Peyer's patch (tissue), 4 donors: ENCODE measurements around the gene BRK1.

Experiments
- POLR2A ChIP-seq, 2 donors: fragments of 450-650 bp; IDR thresholded peaks; one replicate each; pipeline ENCODE4 v1.5.1; 2017; ENCODE audit warnings: antibody characterized with exemption in 2 of 2, mild to moderate bottlenecking in 2 of 2, moderate library complexity in 2 of 2
- TF ChIP-seq, protein P1 (sequence below), 6 experiments: fragments of 450-650 bp in 4 of 6; fragments of 200-600 bp in 2 of 6; sonication (generic) in 1 of 6; IDR thresholded peaks; one replicate each; pipeline ENCODE4 v1.5.1; 2017 to 2019; ENCODE audit warnings: antibody characterized with exemption in 6 of 6, mild to moderate bottlenecking in 3 of 6, moderate library complexity in 1 of 6

DNA sequence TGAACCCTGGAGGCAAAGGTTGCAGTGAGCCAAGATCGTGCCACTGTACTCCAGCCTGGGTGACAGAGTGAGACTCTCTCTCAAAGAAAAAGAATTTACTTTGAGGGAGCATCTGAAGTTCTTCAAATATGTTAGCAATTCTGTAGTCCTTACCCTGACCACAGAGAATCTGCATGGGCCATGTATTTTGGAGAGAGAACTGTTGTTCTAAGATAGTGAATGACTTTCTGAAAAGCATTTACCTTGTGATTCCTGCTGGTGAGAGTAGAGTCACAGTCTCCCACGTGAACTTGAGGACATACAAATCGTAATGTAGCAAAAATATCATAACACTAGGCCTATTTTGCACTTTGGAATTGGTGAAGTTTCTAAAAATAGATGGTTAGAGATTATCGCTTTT lies 3.9 kb downstream of the BRK1 start:
- TF ChIP-seq, protein P1, sequence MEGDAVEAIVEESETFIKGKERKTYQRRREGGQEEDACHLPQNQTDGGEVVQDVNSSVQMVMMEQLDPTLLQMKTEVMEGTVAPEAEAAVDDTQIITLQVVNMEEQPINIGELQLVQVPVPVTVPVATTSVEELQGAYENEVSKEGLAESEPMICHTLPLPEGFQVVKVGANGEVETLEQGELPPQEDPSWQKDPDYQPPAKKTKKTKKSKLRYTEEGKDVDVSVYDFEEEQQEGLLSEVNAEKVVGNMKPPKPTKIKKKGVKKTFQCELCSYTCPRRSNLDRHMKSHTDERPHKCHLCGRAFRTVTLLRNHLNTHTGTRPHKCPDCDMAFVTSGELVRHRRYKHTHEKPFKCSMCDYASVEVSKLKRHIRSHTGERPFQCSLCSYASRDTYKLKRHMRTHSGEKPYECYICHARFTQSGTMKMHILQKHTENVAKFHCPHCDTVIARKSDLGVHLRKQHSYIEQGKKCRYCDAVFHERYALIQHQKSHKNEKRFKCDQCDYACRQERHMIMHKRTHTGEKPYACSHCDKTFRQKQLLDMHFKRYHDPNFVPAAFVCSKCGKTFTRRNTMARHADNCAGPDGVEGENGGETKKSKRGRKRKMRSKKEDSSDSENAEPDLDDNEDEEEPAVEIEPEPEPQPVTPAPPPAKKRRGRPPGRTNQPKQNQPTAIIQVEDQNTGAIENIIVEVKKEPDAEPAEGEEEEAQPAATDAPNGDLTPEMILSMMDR (IDR thresholded peaks at IDR 0.05), result no peak
- no peak for TF ChIP-seq POLR2A (IDR thresholded peaks at IDR 0.05)
